ENCODE results near the gene ASB16.

- TF ChIP-seq REST (IDR thresholded peaks at IDR 0.05; ENCODE audit: low read depth, low read length), result no peak
- TF ChIP-seq POLR2AphosphoS5 (IDR thresholded peaks at IDR 0.05; ENCODE audit: low read depth, low read length), result no peak
- no peak for TF ChIP-seq EP300 (IDR thresholded peaks at IDR 0.05; ENCODE audit: borderline replicate concordance in 1 of 2, low read depth in 1 of 2, low read length in 1 of 2)
Observed at GRCh38 chr17:44152875-44153274, 17.6 kb upstream of the ASB16 start.

Data from SK-N-SH (cell line).